GM12878 (cell line): Measurements from ENCODE around the gene SALL4. TPM values are rescaled to one million over a fixed set of nuclear protein-coding genes. Genes with fewer than 3 reads are reported as not detected.

Source experiments
- ATAC-seq: fragments of 200-7000 bp; cut with Tn5 transposase; 3 replicates; pipeline ENCODE4 v1.9.1; 2020; ENCODE audit warnings: mild to moderate bottlenecking, moderate library complexity
- BruUV-seq: library from RNA; stranded (reverse); fragments of 400-500 nt; replicated peaks from 2 replicates; lab custom pipeline; 2021; lab: Mats Ljungman, UMichigan
- CTCF ChIA-PET: fragments of 300-600 bp; sonication (Branson Sonifier 250); formaldehyde crosslinking; extraction: SDS; loops from one replicate; lab custom pipeline; 2021; ENCODE audit warnings: inconsistent platforms; lab: Yijun Ruan, JAX
- POLR2A ChIA-PET: fragments of 350-600 bp; formaldehyde crosslinking; extraction: SDS; loops from one replicate; lab custom pipeline; 2021; ENCODE audit warnings: inconsistent platforms; lab: Charles Lee
- RAD21 ChIA-PET: fragments of 300-600 bp; sonication (Branson Sonifier 250); formaldehyde crosslinking; loops from one replicate; lab custom pipeline; 2023; ENCODE audit warnings: antibody characterized with exemption; ENCODE audit not compliant: unreplicated experiment; lab: Charles Lee
- SMC1A ChIA-PET: fragments of 300-600 bp; sonication (Branson Sonifier 250); formaldehyde crosslinking; loops from one replicate; lab custom pipeline; 2023; ENCODE audit not compliant: unreplicated experiment, uncharacterized antibody; lab: Charles Lee
- DNase-seq: peaks from one replicate; pipeline ENCODE4 v3.0.0-alpha.2; 2011; ENCODE audit warnings: low read depth, low spot score
- FAIRE-seq: peaks from 3 replicates; lab custom pipeline; 2011; peaks lifted over from hg19 to GRCh38; lab: Jason Lieb, UNC
- H2AFZ ChIP-seq: 2 replicates; pipeline ENCODE4 v1.6.0; 2011; ENCODE audit warnings: low read depth, low read length, control low read depth; ENCODE audit not compliant: control insufficient read depth
- H3K27ac ChIP-seq: 2 replicates; pipeline ENCODE4 v1.5.1; 2011; ENCODE audit warnings: control low read depth; ENCODE audit not compliant: control insufficient read depth, insufficient read depth
- H3K27me3 ChIP-seq, 2 experiments: replicated peaks in 1 of 2; 2 replicates each; pipeline versions ENCODE4 v1.6.0 to v1.6.1; 2011; ENCODE audit warnings: low read length in 1 of 2; ENCODE audit not compliant: control insufficient read depth in 2 of 2, insufficient read depth in 2 of 2
- H3K36me3 ChIP-seq, 2 experiments: 2 replicates each; pipeline ENCODE4 v1.5.1; 2011; ENCODE audit warnings: low read length in 1 of 2; ENCODE audit not compliant: control insufficient read depth in 2 of 2, insufficient read depth in 2 of 2
- H3K4me1 ChIP-seq: 2 replicates; pipeline ENCODE4 v1.6.1; 2011; ENCODE audit warnings: mild to moderate bottlenecking, low read length, moderate library complexity, mixed read lengths; ENCODE audit not compliant: control insufficient read depth, insufficient read depth
- H3K4me2 ChIP-seq: 2 replicates; pipeline ENCODE4 v1.6.0; 2011; ENCODE audit warnings: control low read depth; ENCODE audit not compliant: control insufficient read depth, insufficient read depth
- H3K4me3 ChIP-seq: fragments of 200-600 bp; sonication (generic); 2 replicates; pipeline ENCODE4 v1.5.1; 2016
- H3K79me2 ChIP-seq: 2 replicates; pipeline ENCODE4 v1.6.0; 2011; ENCODE audit warnings: low read length; ENCODE audit not compliant: control insufficient read depth, insufficient read depth
- H3K9ac ChIP-seq: 2 replicates; pipeline ENCODE4 v1.8.0; 2011; ENCODE audit warnings: low read length, control low read depth, mixed read lengths; ENCODE audit not compliant: control insufficient read depth, insufficient read depth
- H3K9me3 ChIP-seq: replicated peaks from 3 replicates; pipeline ENCODE4 v1.5.1; 2011; ENCODE audit warnings: mild to moderate bottlenecking, low read length; ENCODE audit not compliant: control insufficient read depth, insufficient read depth
- H4K20me1 ChIP-seq: 2 replicates; pipeline ENCODE4 v1.6.0; 2011; ENCODE audit not compliant: control insufficient read depth, insufficient read depth
- EZH2 ChIP-seq: IDR thresholded peaks from 2 replicates; pipeline ENCODE4 v1.6.1; 2012; ENCODE audit warnings: low read depth, mild to moderate bottlenecking, control low read depth, inconsistent platforms, low read length, borderline replicate concordance; ENCODE audit not compliant: control insufficient read depth
- HDAC2 ChIP-seq: fragments of 200-600 bp; sonication (generic); IDR thresholded peaks from 2 replicates; pipeline ENCODE4 v1.6.1; 2017
- KAT2A ChIP-seq: conservative IDR thresholded peaks from 2 replicates; pipeline ENCODE4 v1.6.1; 2011; ENCODE audit warnings: low read depth, low read length; ENCODE audit not compliant: control insufficient read depth
- NBN ChIP-seq: fragments of 450-650 bp; IDR thresholded peaks from 2 replicates; pipeline ENCODE4 v1.6.1; 2016
- POLR2A ChIP-seq: IDR thresholded peaks from 2 replicates; pipeline ENCODE4 v1.6.1; 2011; ENCODE audit warnings: low read depth, mild to moderate bottlenecking, low read length
- SRF ChIP-seq, 2 experiments: IDR thresholded peaks; 2 replicates each; pipeline ENCODE4 v1.6.1; 2011; ENCODE audit warnings: low read depth in 2 of 2, low read length in 2 of 2, mild to moderate bottlenecking in 1 of 2, moderate library complexity in 1 of 2
- SUZ12 ChIP-seq: fragments of 200-600 bp; sonication (generic); IDR thresholded peaks from one replicate; pipeline ENCODE4 v1.6.1; 2018; ENCODE audit warnings: antibody characterized with exemption, mild to moderate bottlenecking; ENCODE audit not compliant: unreplicated experiment
- ZNF384 ChIP-seq: IDR thresholded peaks from 2 replicates; pipeline ENCODE4 v1.6.1; 2012; ENCODE audit warnings: low read depth, mild to moderate bottlenecking, low read length, improper control_type of control experiment, borderline replicate concordance
- WGBS: methylation state at CpG from one replicate; pipeline ENCODE4 v1.1.6; 2016; ENCODE audit warnings: low lambda C conversion rate; ENCODE audit not compliant: insufficient replicate concordance, insufficient coverage; ENCODE audit errors: missing lambda C conversion rate; 5-methylcytosine and 5-hydroxymethylcytosine counted together
- in situ Hi-C: fragments of 300-500 bp; cut with MboI; formaldehyde crosslinking; loops from 9 replicates; pipeline ENCODE4 v1.14.3; 2018; ENCODE audit warnings: mixed read lengths
- intact Hi-C: fragments of 100-400 bp; cut with micrococcal nuclease; formaldehyde crosslinking; loops from one replicate; pipeline ENCODE4 v1.14.2; 2022; ENCODE audit not compliant: unreplicated experiment
- polyA plus RNA-seq, 11 experiments: library from polyadenylated mRNA; depleted of rRNA in 4 of 11; unstranded in 6 of 11; stranded (reverse) in 5 of 11; fragments of >200 nt; fragmentation: Nextera tagmentation in 4 of 11; fragmentation: Illumina TruSeq in 1 of 11; extraction: Ambion mirVana in 4 of 11; extraction: Trizol in 1 of 11; gene quantifications; 1 replicate in 1 of 11; 2 replicates in 10 of 11; pipeline versions ENCODE4 v1.2.1 to v1.2.3, GENCODE V29; 2011 to 2016; ENCODE audit warnings: inconsistent platforms in 2 of 11, missing spikeins in 2 of 11, low read depth in 1 of 11
- total RNA-seq, 4 experiments: library from RNA; depleted of rRNA in 3 of 4; stranded (reverse); fragments of >200 nt in 3 of 4; fragmentation: Illumina TruSeq in 1 of 4; extraction: Trizol in 1 of 4; gene quantifications; 2 replicates each; pipeline versions ENCODE4 v1.2.1 to v1.2.3, GENCODE V29; 2013 to 2021
- TF ChIP-seq, protein P1 (sequence below): fragments of 450-650 bp; IDR thresholded peaks from 2 replicates; pipeline ENCODE4 v1.6.1; 2017; ENCODE audit warnings: mild to moderate bottlenecking, low read depth, inconsistent platforms; ENCODE audit not compliant: poor library complexity, severe bottlenecking
- TF ChIP-seq, protein P2 (sequence below): IDR thresholded peaks from 2 replicates; pipeline ENCODE4 v1.6.1; 2011; ENCODE audit warnings: low read depth, mild to moderate bottlenecking, low read length, moderate library complexity, borderline replicate concordance; ENCODE audit errors: extremely low read depth
- TF ChIP-seq, protein P3 (sequence below): fragments of 450-650 bp; IDR thresholded peaks from 2 replicates; pipeline ENCODE4 v1.6.1; 2016; ENCODE audit warnings: mild to moderate bottlenecking
- TF ChIP-seq, protein P4 (sequence below): fragments of 450-650 bp; formaldehyde crosslinking; IDR thresholded peaks from 2 replicates; pipeline ENCODE4 v1.5.0; 2022; ENCODE audit warnings: mild to moderate bottlenecking, missing genetic modification characterization

The SALL4 gene
- total and polyA plus RNA-seq, 10 of the 15 experiments (the other 5 are each of a cell fraction or from before 2014, with no cell fraction given) = 0.08 to 1.1 (median 0.23) TPM; not detected in 7

DNA sequence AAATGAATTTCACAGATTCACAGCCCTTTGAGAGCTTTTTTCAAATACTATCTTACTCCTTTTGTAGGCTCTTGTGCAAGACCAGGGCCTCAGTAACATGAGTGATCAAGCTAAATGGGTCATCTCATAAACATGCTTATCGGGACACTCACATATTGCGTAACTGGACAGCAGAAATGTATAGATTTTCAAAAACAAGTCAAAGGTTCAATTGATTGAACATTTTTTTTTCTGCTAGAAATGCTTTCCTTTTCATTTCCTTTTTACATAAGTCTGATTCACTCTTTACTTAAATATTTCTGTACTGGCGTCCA is 8.7 kb upstream of the SALL4 start:
- TF ChIP-seq, protein P1, sequence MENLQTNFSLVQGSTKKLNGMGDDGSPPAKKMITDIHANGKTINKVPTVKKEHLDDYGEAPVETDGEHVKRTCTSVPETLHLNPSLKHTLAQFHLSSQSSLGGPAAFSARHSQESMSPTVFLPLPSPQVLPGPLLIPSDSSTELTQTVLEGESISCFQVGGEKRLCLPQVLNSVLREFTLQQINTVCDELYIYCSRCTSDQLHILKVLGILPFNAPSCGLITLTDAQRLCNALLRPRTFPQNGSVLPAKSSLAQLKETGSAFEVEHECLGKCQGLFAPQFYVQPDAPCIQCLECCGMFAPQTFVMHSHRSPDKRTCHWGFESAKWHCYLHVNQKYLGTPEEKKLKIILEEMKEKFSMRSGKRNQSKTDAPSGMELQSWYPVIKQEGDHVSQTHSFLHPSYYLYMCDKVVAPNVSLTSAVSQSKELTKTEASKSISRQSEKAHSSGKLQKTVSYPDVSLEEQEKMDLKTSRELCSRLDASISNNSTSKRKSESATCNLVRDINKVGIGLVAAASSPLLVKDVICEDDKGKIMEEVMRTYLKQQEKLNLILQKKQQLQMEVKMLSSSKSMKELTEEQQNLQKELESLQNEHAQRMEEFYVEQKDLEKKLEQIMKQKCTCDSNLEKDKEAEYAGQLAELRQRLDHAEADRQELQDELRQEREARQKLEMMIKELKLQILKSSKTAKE = no peak
- TF ChIP-seq EZH2 (no peak), KAT2A (no peak), NBN (no peak), POLR2A (no peak), HDAC2 (no peak), ZNF384 (no peak), SRF (IDR thresholded peaks at IDR 0.05; ENCODE audit: low read depth in 2 of 2, low read length in 2 of 2) (no peak), SUZ12 (no peak)
- TF ChIP-seq, protein P2, sequence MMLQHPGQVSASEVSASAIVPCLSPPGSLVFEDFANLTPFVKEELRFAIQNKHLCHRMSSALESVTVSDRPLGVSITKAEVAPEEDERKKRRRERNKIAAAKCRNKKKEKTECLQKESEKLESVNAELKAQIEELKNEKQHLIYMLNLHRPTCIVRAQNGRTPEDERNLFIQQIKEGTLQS = no peak
- TF ChIP-seq, protein P3, sequence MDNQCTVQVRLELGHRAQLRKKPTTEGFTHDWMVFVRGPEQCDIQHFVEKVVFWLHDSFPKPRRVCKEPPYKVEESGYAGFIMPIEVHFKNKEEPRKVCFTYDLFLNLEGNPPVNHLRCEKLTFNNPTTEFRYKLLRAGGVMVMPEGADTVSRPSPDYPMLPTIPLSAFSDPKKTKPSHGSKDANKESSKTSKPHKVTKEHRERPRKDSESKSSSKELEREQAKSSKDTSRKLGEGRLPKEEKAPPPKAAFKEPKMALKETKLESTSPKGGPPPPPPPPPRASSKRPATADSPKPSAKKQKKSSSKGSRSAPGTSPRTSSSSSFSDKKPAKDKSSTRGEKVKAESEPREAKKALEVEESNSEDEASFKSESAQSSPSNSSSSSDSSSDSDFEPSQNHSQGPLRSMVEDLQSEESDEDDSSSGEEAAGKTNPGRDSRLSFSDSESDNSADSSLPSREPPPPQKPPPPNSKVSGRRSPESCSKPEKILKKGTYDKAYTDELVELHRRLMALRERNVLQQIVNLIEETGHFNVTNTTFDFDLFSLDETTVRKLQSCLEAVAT = no peak
- TF ChIP-seq, protein P4, sequence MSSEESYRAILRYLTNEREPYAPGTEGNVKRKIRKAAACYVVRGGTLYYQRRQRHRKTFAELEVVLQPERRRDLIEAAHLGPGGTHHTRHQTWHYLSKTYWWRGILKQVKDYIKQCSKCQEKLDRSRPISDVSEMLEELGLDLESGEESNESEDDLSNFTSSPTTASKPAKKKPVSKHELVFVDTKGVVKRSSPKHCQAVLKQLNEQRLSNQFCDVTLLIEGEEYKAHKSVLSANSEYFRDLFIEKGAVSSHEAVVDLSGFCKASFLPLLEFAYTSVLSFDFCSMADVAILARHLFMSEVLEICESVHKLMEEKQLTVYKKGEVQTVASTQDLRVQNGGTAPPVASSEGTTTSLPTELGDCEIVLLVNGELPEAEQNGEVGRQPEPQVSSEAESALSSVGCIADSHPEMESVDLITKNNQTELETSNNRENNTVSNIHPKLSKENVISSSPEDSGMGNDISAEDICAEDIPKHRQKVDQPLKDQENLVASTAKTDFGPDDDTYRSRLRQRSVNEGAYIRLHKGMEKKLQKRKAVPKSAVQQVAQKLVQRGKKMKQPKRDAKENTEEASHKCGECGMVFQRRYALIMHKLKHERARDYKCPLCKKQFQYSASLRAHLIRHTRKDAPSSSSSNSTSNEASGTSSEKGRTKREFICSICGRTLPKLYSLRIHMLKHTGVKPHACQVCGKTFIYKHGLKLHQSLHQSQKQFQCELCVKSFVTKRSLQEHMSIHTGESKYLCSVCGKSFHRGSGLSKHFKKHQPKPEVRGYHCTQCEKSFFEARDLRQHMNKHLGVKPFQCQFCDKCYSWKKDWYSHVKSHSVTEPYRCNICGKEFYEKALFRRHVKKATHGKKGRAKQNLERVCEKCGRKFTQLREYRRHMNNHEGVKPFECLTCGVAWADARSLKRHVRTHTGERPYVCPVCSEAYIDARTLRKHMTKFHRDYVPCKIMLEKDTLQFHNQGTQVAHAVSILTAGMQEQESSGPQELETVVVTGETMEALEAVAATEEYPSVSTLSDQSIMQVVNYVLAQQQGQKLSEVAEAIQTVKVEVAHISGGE (CRISPR knock-in tag) = no peak
- no TSS peak for BruUV-seq
- Histone ChIP-seq H3K79me2 (no peaks in the 10 kb centered on the region), H3K4me1 (no peaks in the 10 kb centered on the region), H3K27ac (no peak overlapping the region), H2AFZ (no peak overlapping the region), H3K36me3 (no peaks in the 10 kb centered on the region), H4K20me1 (no peaks in the 10 kb centered on the region), H3K9ac (no peak overlapping the region), H3K27me3 (no peaks in the 10 kb centered on the region; a peak in 1 of 4 replicates), H3K4me2 (no peak overlapping the region), H3K4me3 (no peak overlapping the region), H3K9me3 (no peaks in the 10 kb centered on the region)
- ChIA-PET CTCF (no interaction called here), POLR2A (no interaction called here), RAD21 (no interaction called here), SMC1A (no interaction called here)
- WGBS = 65% methylated on average over 3 of the region's 3 CpGs
- no peak for ATAC-seq
- no peak for DNase-seq
- no peak for FAIRE-seq
- intact Hi-C loops (no loop called here), in situ Hi-C loops (no loop called here)
